ENCODE data around the gene SGSM2. TPM values are rescaled to one million over a fixed set of nuclear protein-coding genes. Genes with fewer than 3 reads are reported as not detected.

Gene SGSM2
- total RNA-seq, 1 experiment from 2014 or later = 62.0 TPM

- H3K27me3 ChIP-seq (ENCODE audit: insufficient read depth, low read depth) = no peaks in the 10 kb centered on the region
These were observed 25.1 kb downstream of the SGSM2 start for GRCh38 chr17:2362416-2362815.

GRCh38 chr17:2362881-2363280, 25.6 kb downstream of the SGSM2 start:
- ChIA-PET CTCF (interaction anchor here (0.5 kb wide), 1 partner anchor 17 kb away, joined by 3 read pairs; no protein-coding TSS in a partner anchor), POLR2A (ENCODE audit: unreplicated experiment) (no interaction called here)
- H3K9me2 ChIP-seq (ENCODE audit: insufficient read depth) = no peaks in the 10 kb centered on the region
- H3K4me3 ChIP-seq = no peak overlapping the region
- TF ChIP-seq EZH2 (IDR thresholded peaks at IDR 0.05; ENCODE audit: low read depth) = no peak
- H3K4me2 ChIP-seq = no peak overlapping the region
- DNase-seq = no peak
- H3F3A ChIP-seq (ENCODE audit: insufficient read depth, low read depth) = peaks cover 30% of the 10 kb centered on the region
- H3K79me2 ChIP-seq (ENCODE audit: low read depth) = no peaks in the 10 kb centered on the region
- H3K27ac ChIP-seq = no peak overlapping the region
- intact Hi-C loops (cut with micrococcal nuclease; ENCODE audit: unreplicated experiment) = no loop called here
- no peaks in the 10 kb centered on the region for H3K36me3 ChIP-seq (ENCODE audit: low read depth)
- H3K4me1 ChIP-seq (replicated peaks; ENCODE audit: insufficient read depth) = peaks cover 38% of the 10 kb centered on the region
- 0 out of 2 replicates have a peak, but pooled peaks cover under 1% of the 10 kb centered on the region for H4K20me1 ChIP-seq (ENCODE audit: insufficient read depth)
- H3K27me3 ChIP-seq (ENCODE audit: insufficient read depth, low read depth) = no peaks in the 10 kb centered on the region
- H2AFZ ChIP-seq = no peak overlapping the region
- no peaks in the 10 kb centered on the region for H3K9me3 ChIP-seq (ENCODE audit: insufficient read depth, low read depth)
- no TSS peak for BruUV-seq (replicated peaks)

More at GRCh38 chr17:2362416-2362815, 25.1 kb downstream of the SGSM2 start:
- BruUV-seq (replicated peaks) = no TSS peak
- Histone ChIP-seq H2AFZ (no peak overlapping the region), H3K79me2 (ENCODE audit: low read depth) (no peaks in the 10 kb centered on the region), H3K9me2 (ENCODE audit: insufficient read depth) (no peaks in the 10 kb centered on the region), H3K36me3 (ENCODE audit: low read depth) (no peaks in the 10 kb centered on the region), H3K9me3 (ENCODE audit: insufficient read depth, low read depth) (no peaks in the 10 kb centered on the region), H3K27ac (no peak overlapping the region), H3K4me2 (no peak overlapping the region), H3K4me1 (replicated peaks; ENCODE audit: insufficient read depth) (peaks cover 43% of the 10 kb centered on the region), H4K20me1 (ENCODE audit: insufficient read depth) (0 out of 2 replicates have a peak, but pooled peaks cover 3% of the 10 kb centered on the region), H3F3A (ENCODE audit: insufficient read depth, low read depth) (peaks cover 34% of the 10 kb centered on the region), H3K4me3 (no peak overlapping the region)
- intact Hi-C loops (cut with micrococcal nuclease; ENCODE audit: unreplicated experiment) = no loop called here
- DNase-seq = no peak
- ChIA-PET CTCF (interaction anchor here (0.5 kb wide), 1 partner anchor 18 kb away, joined by 3 read pairs; no protein-coding TSS in a partner anchor), POLR2A (ENCODE audit: unreplicated experiment) (no interaction called here)
- TF ChIP-seq CTCF (conservative IDR thresholded peaks at IDR 0.05) (no peak), EZH2 (IDR thresholded peaks at IDR 0.05; ENCODE audit: low read depth) (no peak)

- ChIA-PET CTCF (no interaction called here), POLR2A (ENCODE audit: unreplicated experiment) (no interaction called here)
- no peak for TF ChIP-seq EZH2 (IDR thresholded peaks at IDR 0.05; ENCODE audit: low read depth)
- no peak for TF ChIP-seq CTCF (conservative IDR thresholded peaks at IDR 0.05)
- Histone ChIP-seq H3K4me3 (no peak overlapping the region), H3K9me3 (ENCODE audit: insufficient read depth, low read depth) (no peaks in the 10 kb centered on the region), H2AFZ (no peak overlapping the region), H3K79me2 (ENCODE audit: low read depth) (no peaks in the 10 kb centered on the region), H4K20me1 (ENCODE audit: insufficient read depth) (no peaks in the 10 kb centered on the region), H3F3A (ENCODE audit: insufficient read depth, low read depth) (peaks cover 25% of the 10 kb centered on the region), H3K4me2 (no peak overlapping the region), H3K36me3 (ENCODE audit: low read depth) (no peaks in the 10 kb centered on the region), H3K27me3 (ENCODE audit: insufficient read depth, low read depth) (no peaks in the 10 kb centered on the region), H3K27ac (no peak overlapping the region), H3K4me1 (replicated peaks; ENCODE audit: insufficient read depth) (peaks cover 34% of the 10 kb centered on the region), H3K9me2 (ENCODE audit: insufficient read depth) (no peaks in the 10 kb centered on the region)
- intact Hi-C loops (cut with micrococcal nuclease; ENCODE audit: unreplicated experiment) = no loop called here
- BruUV-seq (replicated peaks) = no TSS peak
- no peak for DNase-seq
These were observed 26.0 kb downstream of the SGSM2 start for GRCh38 chr17:2363318-2363717.
